Upper lobe of left lung (tissue), 6 donors: ENCODE data around the gene OSBPL3. TPM values are rescaled to one million over a fixed set of nuclear protein-coding genes. Genes with fewer than 3 reads are reported as not detected.

Experiments
- ATAC-seq, 2 donors: fragments of 200-7000 bp; cut with Tn5 transposase; one replicate each; pipeline ENCODE4 v1.9.1; 2022; ENCODE audit warnings: mild to moderate bottlenecking in 2 of 2, moderate library complexity in 2 of 2; ENCODE audit not compliant: low FRiP score in 2 of 2
- DNase-seq, 2 donors: peaks; one replicate each; pipeline ENCODE4 v3.0.0-alpha.2; 2019 to 2020
- H3K27ac ChIP-seq, 4 donors: fragments of 200-600 bp; sonication (generic); one replicate each; pipeline ENCODE4 v1.5.1; 2016 to 2019
- H3K27me3 ChIP-seq, 4 donors: fragments of 200-600 bp; sonication (generic); one replicate each; pipeline ENCODE4 v1.5.1; 2017 to 2019
- H3K36me3 ChIP-seq, 4 donors: fragments of 200-600 bp; sonication (generic); one replicate each; pipeline ENCODE4 v1.5.1; 2016 to 2019
- H3K4me1 ChIP-seq, 4 donors: fragments of 200-600 bp; sonication (generic); one replicate each; pipeline ENCODE4 v1.5.1; 2018 to 2019
- H3K4me3 ChIP-seq, 4 donors: fragments of 200-600 bp; sonication (generic); one replicate each; pipeline ENCODE4 v1.5.1; 2017 to 2019; ENCODE audit warnings: mild to moderate bottlenecking in 2 of 4, moderate library complexity in 1 of 4
- H3K9me3 ChIP-seq, 4 donors: fragments of 200-600 bp; sonication (generic); one replicate each; pipeline ENCODE4 v1.5.1; 2018 to 2019
- EP300 ChIP-seq, 4 donors: sonication (generic); formaldehyde crosslinking; IDR thresholded peaks; one replicate each; pipeline ENCODE4 v1.5.1; 2017; ENCODE audit warnings: antibody characterized with exemption in 4 of 4, control low read depth in 2 of 4
- POLR2A ChIP-seq, 4 donors: fragments of 450-650 bp; IDR thresholded peaks; one replicate each; pipeline ENCODE4 v1.5.1; 2016 to 2017; ENCODE audit warnings: antibody characterized with exemption in 4 of 4, mild to moderate bottlenecking in 2 of 4
- POLR2AphosphoS5 ChIP-seq, 2 donors: sonication (generic); formaldehyde crosslinking; IDR thresholded peaks; one replicate each; pipeline ENCODE4 v1.5.1; 2017; ENCODE audit warnings: antibody characterized with exemption in 2 of 2
- WGBS, 2 donors: methylation state at CpG; one replicate each; pipeline ENCODE4 v1.1.5; 2017 to 2018; 5-methylcytosine and 5-hydroxymethylcytosine counted together
- total RNA-seq, 6 donors: library from RNA; depleted of rRNA in 4 of 6; stranded (reverse); fragments of >200 nt in 4 of 6; gene quantifications; one replicate each; pipeline versions ENCODE4 v1.1.0 to v1.2.1, GENCODE V29; 2016 to 2021
- TF ChIP-seq, protein P1 (sequence below), 6 experiments: fragments of 450-650 bp in 4 of 6; fragments of 200-600 bp in 2 of 6; sonication (generic) in 2 of 6; IDR thresholded peaks; one replicate each; pipeline ENCODE4 v1.5.1; 2016 to 2019; ENCODE audit warnings: antibody characterized with exemption in 6 of 6
- donor health status: DM: no; HTN: no; CAD: no; lungs with moderate emphysema.
- donor health status: DM: no; HTN: yes; CAD: no; lungs with severe emphysema.

OSBPL3 gene
- total RNA-seq, 6 donors from 2014 or later: 17.5 to 55.5 (median 21.7) TPM

DNA sequence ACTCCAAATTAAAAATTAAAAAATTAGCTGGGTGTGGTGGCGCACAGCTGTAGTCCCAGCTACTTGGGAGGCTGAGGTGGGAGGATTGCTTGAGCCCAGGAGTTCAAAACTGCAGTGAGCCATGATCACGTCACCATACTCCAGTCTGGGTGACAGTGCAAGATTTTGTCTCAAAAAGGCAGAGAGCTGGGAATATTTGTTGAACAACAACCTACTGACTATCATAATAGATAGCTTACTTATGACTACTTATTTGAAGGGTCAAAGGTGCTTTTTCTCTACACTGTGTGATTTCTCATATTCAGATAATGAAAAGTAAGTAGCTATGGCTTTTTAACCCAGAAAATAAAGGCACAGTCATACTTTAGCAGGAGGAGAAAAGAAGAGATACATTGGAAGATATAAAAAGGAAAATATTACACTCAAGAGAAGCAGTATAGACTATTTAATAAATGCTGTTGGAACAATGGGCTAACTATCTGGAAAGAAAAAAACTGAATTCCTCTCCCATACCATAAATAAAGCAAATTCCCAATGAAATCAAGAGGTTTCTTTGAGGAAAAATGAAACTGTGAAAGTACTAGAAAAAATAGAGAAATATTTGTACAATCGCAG is 229.4 kb downstream of the OSBPL3 start:
- 84 to 98% methylated on average over 3 of the region's 3 CpGs for WGBS, 2 donors
- Histone ChIP-seq H3K4me3 (no peak overlapping the region), H3K9me3 (no peaks in the 10 kb centered on the region), H3K36me3 (no peaks in the 10 kb centered on the region), H3K4me1 (no peaks in the 10 kb centered on the region), H3K27ac (no peak overlapping the region), H3K27me3 (no peaks in the 10 kb centered on the region)
- no peak for DNase-seq
- no peak for ATAC-seq
- TF ChIP-seq POLR2AphosphoS5 (IDR thresholded peaks at IDR 0.05): no peak

DNA sequence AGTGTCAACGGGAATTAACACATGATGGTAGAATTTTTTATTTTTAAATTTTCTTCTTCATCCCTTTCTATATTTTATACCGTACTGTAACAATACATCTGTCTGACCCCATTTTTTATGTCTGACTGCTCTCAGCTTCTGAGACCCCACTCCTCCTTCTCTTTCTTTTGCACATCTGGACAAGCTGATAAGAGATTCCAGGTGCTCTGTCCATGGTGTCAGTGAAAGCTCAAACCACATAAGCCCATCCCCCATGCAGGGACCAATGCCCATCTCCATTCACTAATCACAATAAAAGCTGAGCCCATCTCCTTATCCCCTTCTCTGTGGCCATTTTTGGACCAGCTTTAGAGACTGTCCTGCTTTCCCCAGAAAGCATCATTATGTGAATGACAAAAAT is 231.5 kb downstream of the OSBPL3 start:
- WGBS, 2 donors: 91 to 94% methylated on average over 2 of the region's 2 CpGs
- Histone ChIP-seq H3K4me3 (no peak overlapping the region), H3K27ac (no peak overlapping the region), H3K27me3 (no peaks in the 10 kb centered on the region), H3K36me3 (no peaks in the 10 kb centered on the region), H3K9me3 (no peaks in the 10 kb centered on the region), H3K4me1 (no peaks in the 10 kb centered on the region)
- DNase-seq: no peak
- TF ChIP-seq, protein P1, sequence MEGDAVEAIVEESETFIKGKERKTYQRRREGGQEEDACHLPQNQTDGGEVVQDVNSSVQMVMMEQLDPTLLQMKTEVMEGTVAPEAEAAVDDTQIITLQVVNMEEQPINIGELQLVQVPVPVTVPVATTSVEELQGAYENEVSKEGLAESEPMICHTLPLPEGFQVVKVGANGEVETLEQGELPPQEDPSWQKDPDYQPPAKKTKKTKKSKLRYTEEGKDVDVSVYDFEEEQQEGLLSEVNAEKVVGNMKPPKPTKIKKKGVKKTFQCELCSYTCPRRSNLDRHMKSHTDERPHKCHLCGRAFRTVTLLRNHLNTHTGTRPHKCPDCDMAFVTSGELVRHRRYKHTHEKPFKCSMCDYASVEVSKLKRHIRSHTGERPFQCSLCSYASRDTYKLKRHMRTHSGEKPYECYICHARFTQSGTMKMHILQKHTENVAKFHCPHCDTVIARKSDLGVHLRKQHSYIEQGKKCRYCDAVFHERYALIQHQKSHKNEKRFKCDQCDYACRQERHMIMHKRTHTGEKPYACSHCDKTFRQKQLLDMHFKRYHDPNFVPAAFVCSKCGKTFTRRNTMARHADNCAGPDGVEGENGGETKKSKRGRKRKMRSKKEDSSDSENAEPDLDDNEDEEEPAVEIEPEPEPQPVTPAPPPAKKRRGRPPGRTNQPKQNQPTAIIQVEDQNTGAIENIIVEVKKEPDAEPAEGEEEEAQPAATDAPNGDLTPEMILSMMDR (IDR thresholded peaks at IDR 0.05): no peak
- no peak for TF ChIP-seq EP300 (IDR thresholded peaks at IDR 0.05)
- TF ChIP-seq POLR2AphosphoS5 (IDR thresholded peaks at IDR 0.05): no peak
- TF ChIP-seq POLR2A (IDR thresholded peaks at IDR 0.05): no peak
- ATAC-seq: no peak

Other genes starting within 250 kb of the OSBPL3 start
- gene GSDME, start 222.7 kb downstream of the OSBPL3 start, total RNA-seq: 10 to 100 TPM in 2 of 6 donors, 1 to 10 TPM in 4; 3.8 to 41.9 (median 7.5) TPM
- gene CYCS, start 145.1 kb upstream of the OSBPL3 start, total RNA-seq: 10 to 100 TPM in 4 of 6 donors, 1 to 10 TPM in 2; 7.3 to 69.4 (median 33.2) TPM
- not detected for gene NPVF, start 248.3 kb upstream of the OSBPL3 start, total RNA-seq